Adipose tissue (tissue), 3 donors: ENCODE data around the gene NTF4. TPM values are rescaled to one million over a fixed set of nuclear protein-coding genes. Genes with fewer than 3 reads are reported as not detected.
"Not testable (repeated sequence)": the region's sequence is repeated elsewhere in the genome, so short reads cannot be mapped to it uniquely, and the experiment has no call there.

Source experiments
- H3K27ac ChIP-seq: one replicate; pipeline ENCODE4 v1.5.1; 2013; ENCODE audit warnings: low read depth, low read length
- WGBS, 3 donors: extraction: QIAGEN DNeasy Blood & Tissue Kit; methylation state at CpG; one replicate each; pipeline ENCODE4 v1.1.7; 2013; 5-methylcytosine and 5-hydroxymethylcytosine counted together
- polyA plus RNA-seq, 3 donors: library from polyadenylated mRNA; stranded (reverse); fragments of 200-250 nt; gene quantifications; one replicate each; pipeline ENCODE4 v1.2.3, GENCODE V29; 2013
- donor health status: healthy with polysubstance abuse.
- donor health status: Bipolar disorder and iron deficiency.
- donor health status: healthy.

NTF4 gene
- polyA plus RNA-seq, 3 donors = 0.09 TPM; not detected in 2

DNA sequence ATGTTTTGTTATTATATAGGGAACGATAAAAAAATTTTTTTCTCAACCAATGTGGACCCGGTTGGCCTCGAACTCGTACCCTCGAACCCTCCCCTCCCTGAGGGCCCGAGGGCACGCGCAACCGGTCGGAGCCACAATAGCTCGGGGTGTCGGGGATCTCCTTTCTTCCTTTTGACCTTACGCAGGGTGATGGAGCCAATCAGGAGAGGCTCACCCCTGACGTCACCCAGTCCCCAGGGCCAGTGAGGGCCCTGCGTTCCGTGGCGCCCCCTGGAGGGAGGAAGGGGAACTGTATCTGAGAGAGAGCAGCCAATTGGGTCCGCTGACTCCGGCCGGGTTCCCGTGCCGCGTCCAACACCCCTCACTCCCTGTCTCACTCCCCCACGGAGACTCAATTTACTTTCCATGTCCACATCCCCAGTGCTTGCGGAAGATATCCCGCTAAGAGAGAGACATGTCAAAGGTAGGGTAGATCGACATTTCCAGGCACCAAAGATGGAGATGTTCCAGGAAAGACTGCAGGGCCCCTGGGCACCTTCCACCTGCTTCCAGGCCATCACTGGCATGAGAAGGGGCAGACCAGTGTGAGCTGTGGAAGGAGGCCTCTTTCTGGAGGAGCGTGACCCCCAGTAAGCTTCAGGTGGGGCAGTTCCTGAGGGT lies 32.8 kb downstream of the NTF4 start, which contains the start of gene CGB2:
CGB2 (plus strand) TSS at position 249 of the 660 bp plus-strand sequence; CDS start at position 455, 206 bp downstream.
- not testable (repeated sequence) for H3K27ac ChIP-seq
- 23 to 25% (median 23%) methylated on average over 25 to 28 of the region's 28 CpGs for WGBS, 3 donors

DNA sequence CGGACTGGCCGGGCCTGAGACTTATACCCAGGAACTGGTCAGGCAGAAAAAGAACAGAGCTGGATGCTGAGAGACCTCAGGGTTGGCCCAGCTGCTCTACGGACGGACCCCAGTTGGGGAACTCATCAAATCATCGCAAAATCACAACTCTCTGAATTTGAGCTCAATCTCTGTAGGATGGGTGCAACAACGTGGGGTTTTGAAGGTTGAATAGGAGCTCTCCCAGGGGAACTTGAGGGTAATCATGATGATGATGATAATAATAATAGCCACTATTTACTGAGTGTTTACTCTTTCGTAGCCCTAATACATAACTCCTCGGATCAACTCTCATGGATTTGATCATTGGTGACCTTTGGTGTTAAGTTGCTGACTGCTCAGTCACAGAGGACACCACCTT lies 34.3 kb downstream of the NTF4 start:
- 90 to 93% (median 91%) methylated on average over 3 to 6 of the region's 8 CpGs for WGBS, 3 donors
- H3K27ac ChIP-seq = not testable (repeated sequence)

DNA sequence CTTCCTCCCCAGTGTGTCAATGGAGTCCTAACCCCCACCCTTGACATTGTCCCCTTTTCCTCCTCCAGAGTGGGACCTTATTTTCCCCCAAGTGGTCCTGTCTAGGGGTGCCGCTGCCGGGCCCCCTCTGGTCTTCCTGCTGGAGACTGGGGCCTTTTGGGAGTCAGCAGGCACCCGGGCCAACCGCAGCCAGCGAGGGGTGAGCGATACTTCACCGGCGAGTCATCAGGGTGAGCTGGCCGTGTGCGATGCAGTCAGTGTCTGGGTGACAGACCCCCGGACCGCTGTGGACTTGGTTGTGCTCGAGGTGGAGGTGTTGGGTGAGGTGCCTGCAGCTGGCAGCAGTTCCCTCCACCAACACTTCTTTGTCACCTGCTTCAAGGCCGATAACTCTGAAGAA lies 34.9 kb downstream of the NTF4 start:
- not testable (repeated sequence) for H3K27ac ChIP-seq
- 80 to 88% (median 84%) methylated on average over 12 to 14 of the region's 14 CpGs for WGBS, 3 donors

DNA sequence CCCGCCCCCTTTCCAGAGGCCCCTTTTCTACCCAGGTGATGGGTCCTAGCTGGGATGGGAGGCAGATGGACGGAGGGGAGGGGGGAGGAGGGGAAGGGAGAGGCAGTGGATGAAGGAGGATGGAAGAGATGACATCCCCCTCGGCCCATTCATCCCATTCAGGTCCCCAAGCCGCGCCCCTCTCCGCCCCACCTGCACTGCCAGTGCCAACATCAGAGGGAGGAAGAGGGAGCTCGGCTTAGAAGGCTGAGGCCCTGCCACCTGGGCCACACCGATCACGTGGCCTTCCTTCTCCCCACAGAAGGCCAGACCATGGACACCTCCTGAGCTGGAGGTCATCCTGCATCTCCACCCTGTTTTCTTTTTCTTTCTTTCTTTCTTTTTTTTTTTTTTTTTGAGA lies 35.9 kb downstream of the NTF4 start:
- WGBS, 3 donors = 83 to 84% methylated on average over 3 to 9 of the region's 9 CpGs; no CpG with 5 or more reads in 1 of the 3 donors
- H3K27ac ChIP-seq = not testable (repeated sequence)

DNA sequence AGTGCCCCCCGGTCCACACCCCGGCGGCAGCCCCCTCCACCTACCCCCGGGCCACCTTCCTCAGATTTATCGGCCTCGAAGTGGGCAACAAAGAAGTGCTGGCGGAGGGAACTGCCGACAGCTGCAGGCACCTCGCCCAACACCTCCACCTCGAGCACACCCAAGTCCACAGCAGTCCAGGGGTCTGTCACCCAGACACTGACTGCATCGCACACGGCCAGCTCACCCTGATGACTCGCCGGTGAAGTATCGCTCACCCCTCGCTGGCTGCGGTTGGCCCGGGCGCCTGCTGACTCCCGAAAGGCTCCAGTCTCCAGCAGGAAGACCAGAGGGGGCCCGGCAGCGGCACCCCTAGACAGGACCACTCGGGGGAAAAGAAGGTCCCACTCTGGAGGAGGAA lies 39.0 kb downstream of the NTF4 start:
- 85 to 90% (median 85%) methylated on average over 23 of the region's 23 CpGs for WGBS, 3 donors
- not testable (repeated sequence) for H3K27ac ChIP-seq

DNA sequence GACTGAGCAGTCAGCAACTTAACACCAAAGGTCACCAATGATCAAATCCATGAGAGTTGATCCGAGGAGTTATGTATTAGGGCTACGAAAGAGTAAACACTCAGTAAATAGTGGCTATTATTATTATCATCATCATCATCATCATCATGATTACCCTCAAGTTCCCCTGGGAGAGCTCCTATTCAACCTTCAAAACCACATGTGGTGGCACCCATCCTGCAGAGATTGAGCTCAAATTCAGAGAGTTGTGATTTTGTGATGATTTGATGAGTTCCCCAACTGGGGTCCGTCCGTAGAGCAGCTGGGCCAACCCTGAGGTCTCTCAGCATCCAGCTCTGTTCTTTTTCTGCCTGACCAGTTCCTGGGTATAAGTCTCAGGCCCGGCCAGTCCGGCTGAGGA lies 39.5 kb downstream of the NTF4 start:
- H3K27ac ChIP-seq = not testable (repeated sequence)
- 77 to 89% (median 86%) methylated on average over 3 to 4 of the region's 6 CpGs for WGBS, 3 donors

DNA sequence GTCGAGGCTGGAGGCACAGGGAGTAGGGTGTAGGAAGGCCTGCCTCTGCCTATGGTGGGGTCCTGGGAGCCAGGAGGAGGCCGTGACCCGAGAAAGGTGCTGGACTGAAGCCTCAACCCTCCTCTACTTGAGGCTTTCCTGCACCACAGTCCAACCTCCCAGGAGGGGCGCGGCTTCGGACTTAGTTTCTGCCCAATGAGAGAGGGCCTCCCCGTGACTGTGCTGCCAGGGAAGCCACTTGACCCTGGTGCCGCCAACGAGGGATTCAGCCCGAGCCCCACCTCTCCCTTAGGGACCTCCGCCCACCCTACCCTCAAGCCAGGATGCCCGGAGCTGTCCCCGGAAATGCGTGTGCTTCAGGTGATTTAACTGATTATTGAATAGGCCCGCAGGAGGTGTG lies 40.4 kb downstream of the NTF4 start, which contains the start of gene CGB3:
CGB3 (minus strand) TSS at position 101 of the 400 bp plus-strand sequence. CDS start 362 bp downstream, outside the sequence.
- 45 to 70% (median 66%) methylated on average over 9 to 13 of the region's 15 CpGs for WGBS, 3 donors
- H3K27ac ChIP-seq = not testable (repeated sequence)

DNA sequence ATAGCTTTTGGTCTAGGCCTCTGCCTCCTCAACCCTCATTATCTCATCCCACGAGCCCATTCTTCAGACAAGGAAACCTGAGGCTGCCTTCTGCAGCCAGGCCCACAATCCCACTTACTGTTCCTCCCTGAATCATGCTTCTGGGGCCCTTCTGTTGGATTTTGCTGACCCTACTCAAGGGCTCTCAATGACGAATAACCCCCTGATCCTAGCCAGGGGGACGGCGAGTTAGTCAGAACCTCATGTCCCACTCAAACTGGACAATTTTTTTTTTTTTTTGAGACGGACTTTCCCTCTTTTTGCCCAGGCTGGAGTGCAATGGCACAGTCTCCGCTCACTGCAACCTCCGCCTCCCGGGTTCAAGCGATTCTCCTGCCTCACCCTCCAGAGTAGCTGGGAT lies 42.5 kb downstream of the NTF4 start:
- 89 to 94% (median 91%) methylated on average over 9 of the region's 9 CpGs for WGBS, 3 donors
- no peak overlapping the region for H3K27ac ChIP-seq

DNA sequence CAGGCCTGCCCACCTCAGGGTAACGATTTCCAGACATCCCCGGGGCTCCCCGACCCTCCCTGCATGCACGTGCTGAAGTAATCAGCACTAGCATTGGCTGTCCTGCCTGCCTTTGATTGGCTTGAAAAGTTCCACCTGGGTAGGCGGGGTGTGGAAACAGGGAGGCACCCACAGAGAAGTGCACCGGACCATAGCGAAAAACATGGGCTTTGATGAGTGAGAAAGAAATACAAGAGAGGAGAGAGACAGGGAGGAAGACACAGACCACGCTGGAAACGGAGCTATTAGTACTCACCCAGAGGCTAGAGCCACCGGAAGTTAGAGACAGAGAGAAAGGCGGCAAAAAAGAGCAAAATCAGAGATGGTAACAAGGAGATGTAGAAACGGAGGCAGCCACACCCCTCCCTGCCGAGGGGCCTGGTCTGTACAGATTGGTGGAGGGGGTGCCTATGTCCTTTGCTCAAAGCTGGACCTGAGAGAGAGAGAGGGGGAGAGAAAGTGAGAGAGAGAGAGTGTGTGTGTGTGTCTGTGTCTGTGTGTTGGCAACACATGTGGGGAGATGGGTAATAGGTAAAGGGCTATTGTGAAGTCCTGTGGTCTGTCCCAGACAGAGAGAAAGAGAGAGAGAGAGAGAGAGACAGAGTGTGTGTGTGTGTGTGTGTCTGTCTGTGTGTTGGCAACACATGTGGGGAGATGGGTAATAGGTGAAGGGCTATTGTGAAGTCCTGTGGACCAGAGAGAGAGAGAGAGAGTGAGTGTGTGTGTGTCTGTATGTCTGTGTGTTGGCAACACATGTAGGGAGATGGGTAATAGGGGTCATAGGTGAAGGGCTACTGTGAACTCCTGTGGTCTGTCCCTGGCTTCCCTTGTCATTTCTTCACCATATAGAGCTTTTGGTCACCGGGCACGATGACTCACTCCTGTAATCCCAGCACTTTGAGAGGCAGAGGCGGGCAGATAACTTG lies 43.4 kb downstream of the NTF4 start:
- WGBS, 3 donors = 36 to 53% (median 40%) methylated on average over 16 of the region's 16 CpGs
- H3K27ac ChIP-seq = no peak overlapping the region

DNA sequence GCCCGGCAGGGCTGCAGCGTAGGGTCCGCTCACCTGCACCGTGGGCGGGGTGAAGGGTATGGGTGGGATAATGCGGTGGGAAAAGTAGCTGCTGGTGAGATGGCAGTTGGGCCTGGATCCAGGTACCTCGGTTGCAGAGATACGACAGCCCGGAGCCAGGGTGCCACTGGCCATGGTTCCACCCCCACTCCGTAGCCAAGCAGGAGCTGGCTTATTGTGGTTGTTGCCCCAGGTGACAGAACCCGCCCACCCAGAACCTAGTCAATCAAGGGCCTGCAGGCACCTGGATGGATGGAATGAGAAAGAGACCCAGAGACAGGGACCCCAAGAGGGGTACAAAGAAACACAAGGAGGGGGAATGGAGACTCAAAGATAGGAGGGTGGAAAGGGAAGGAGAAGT lies 44.3 kb downstream of the NTF4 start:
- 33 to 77% (median 62%) methylated on average over 11 of the region's 11 CpGs for WGBS, 3 donors

DNA sequence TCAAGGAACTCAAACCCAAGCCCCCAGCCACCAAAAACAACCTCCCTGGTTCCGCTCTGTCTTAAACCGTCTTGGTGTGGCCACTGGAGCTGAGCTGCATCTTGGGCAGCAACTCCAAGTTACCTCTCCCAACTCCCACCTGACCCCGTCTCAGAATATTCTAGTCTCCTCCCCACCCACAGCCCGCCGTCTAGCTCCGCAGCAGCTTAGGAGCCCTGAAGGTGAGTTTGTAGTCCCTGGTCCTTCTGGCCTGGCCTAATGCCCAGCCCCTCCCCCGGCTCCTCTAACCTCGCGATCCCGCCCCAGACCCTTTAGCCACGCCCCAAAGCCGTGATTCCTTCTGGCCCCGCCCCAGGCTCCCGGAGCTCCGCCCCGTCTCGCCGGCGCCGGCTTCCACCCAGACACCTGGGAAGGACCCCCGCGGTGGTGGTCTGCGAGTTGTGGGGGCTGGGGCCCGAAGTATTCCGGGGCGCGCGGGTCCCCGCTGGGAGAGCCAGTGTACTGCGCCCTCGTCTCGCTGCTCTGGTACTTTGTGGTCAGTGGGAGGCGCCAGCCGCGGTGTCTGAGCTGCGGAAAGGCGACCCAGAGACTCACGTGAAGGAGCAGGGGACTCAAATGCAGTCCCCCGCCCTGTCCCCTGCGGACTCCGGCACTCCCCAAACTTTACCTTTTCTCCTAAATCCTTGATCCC lies 45.2 kb downstream of the NTF4 start:
- no peak overlapping the region for H3K27ac ChIP-seq
- 10 to 16% (median 15%) methylated on average over 41 of the region's 41 CpGs for WGBS, 3 donors

More for the DNA sequence above, 44.3 kb downstream of the NTF4 start:
- no peak overlapping the region for H3K27ac ChIP-seq

DNA sequence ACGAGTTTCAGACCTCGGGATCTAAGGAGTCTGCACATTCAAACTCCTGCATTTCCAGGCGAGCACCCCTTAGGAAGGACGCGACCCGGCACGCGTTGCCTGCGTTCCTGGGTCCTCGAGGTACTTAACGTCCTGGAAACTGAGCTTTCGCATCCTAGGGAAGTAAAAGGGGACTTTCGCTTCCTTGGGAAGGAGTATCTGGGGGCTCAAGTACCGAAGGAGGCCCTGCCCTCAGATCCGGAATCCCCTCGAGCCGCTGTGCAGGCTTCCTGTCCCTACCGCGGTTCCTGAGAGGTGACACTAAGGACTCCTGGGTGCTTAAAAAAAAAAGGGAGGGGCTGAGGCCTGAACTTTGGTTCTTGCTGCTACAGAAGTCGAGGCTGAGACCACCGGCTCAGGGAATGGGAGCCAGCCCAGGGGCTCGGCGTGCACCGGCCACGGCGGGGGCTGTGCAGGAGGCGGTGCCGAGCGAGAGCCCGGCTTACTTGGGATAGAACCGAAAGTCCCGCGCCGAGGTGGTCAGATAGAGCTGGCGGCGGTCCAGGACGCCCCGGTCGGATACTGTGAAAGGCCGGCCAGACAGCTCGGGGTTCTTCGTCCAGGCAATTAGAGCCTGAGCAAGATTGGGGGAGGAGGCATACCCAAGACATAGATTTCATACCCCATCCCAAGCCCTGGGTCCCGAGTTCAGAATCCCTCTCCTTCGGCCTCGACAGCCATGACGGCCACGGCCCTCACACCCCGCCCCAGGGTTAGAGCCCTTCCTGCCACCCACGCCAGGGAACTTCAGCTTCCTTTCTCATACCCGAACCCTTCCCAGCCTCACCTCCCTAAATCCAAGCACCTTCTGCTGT lies 46.0 kb downstream of the NTF4 start:
- H3K27ac ChIP-seq = not testable (repeated sequence)
- 1 to 9% (median 3%) methylated on average over 43 to 50 of the region's 50 CpGs for WGBS, 3 donors

DNA sequence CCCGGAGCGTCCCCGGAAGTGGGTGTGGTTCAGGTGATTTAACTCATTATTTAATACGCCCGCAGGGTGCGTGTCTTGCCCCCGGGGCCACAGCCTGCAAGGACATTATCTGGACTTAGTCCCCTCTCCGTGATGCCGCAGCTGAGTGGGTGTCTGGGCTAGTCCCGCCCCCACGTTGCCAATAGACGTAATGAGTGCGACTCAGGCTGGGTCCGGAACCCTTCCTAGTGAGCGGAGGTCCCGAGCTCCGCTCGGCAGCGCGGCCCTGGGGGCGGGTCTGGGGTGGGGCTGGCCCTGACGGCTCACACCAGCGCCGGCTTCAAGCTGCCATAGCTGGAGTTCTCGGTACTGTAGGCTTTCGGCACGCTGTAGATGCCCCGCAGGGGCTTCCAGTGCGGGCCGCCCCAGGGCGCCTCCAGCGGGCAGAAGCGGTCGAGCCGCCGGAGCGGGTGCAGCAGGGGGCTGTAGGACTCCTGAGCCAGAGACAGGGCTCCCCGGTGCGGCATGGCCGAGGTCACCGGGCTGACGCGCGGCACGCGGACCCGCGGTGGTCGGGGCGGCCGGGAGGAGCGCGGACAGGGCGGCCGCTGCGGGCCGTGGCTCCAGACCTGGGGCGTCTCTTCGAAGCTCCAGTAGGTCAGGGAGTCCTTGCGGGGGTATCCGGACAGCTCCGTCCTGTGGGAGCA lies 46.8 kb downstream of the NTF4 start:
- 1% methylated on average over 46 to 62 of the region's 62 CpGs for WGBS, 3 donors
- no peak overlapping the region for H3K27ac ChIP-seq

DNA sequence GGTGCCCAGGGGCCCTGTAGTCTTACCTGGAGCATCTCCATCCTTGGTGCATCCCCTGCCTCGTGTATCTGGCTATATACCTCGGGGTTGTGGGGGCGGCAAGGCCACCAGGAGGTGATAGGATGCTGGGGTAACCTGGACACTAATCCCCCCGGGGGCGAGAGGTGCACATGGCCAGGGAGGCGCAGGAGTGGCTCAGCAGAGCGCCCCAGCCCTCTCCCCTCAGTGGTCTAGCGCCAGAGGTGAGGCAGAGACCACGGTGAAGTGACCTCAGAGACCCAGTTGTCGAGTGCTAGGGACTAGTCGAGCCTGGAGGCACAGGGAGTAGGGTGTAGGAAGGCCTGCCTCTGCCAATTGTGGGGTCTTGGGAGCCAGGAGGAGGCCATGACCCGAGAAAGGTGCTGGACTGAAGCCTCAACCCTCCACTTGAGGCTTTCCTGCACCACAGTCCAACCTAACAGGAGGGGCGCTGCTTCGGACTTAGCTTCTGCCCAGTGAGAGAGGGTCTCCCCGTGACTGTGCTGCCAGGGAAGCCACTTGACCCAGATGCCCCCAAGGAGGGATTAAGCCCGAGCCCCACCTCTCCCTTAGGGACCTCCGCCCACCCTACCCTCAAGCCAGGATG lies 47.5 kb downstream of the NTF4 start, which contains the start of gene LHB:
LHB (minus strand) TSS at position 51 of the 625 bp plus-strand sequence; CDS start at position 41, 10 bp downstream.
- no peak within 1 kb of the TSS for H3K27ac ChIP-seq
- 70 to 74% (median 73%) methylated on average over 16 to 17 of the region's 17 CpGs for WGBS, 3 donors

DNA sequence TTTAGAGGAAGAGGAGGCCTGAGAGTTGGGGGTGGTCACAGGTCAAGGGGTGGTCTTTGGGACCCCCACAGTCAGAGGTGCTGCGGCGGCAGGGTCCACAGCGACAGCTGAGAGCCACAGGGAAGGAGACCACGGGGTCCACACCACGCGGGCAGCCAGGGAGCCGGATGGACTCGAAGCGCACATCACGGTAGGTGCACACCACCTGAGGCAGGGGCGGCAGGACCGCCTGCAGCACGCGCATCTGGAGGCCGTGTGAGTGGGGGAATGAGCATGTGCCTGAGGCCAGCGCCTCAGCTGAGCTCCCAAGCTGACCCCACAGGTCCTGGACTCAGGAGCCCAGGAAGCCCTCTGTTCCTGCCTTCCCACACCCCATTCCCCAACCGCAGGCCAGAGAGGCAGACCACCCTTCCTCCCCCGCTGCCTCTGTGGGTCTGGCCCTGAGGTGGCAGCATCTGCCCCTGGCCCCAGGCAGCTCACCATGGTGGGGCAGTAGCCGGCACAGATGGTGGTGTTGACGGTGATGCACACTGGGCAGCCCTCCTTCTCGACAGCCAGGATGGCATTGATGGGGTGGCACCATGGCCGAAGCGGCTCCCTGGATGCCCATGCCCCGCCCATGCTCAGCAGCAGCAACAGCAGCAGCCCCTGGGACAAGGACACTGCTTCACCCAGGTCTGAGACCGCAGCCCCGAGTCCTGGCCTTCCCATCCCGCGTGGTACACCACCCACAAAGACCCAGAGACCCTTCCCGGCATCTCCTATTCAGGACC lies 48.4 kb downstream of the NTF4 start:
- no peak overlapping the region for H3K27ac ChIP-seq
- 93 to 96% (median 94%) methylated on average over 21 to 26 of the region's 29 CpGs for WGBS, 3 donors

DNA sequence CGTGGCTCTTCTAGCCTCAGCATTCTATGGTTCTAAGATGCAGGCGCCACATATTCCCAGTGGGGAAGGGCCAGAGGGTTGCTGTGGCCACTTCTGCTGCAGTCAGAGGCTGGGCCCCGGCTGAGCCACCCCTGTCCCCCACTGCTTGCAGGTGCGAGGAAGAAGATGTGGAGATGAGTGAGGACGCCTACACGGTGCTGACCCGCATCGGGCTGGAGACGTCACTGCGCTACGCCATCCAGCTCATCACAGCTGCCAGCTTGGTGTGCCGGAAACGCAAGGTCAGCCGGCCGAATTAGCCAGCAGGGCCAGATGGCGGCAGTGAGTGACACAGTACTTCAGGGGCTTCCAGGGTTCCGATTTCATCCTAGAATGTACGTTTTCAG lies 49.8 kb downstream of the NTF4 start:
- 90 to 92% (median 92%) methylated on average over 18 of the region's 18 CpGs for WGBS, 3 donors
- H3K27ac ChIP-seq = no peak overlapping the region
